Astrocyte of the spinal cord (primary cell): ENCODE data around the gene HECW1.

Experiments used
- DNase-seq: peaks from one replicate; pipeline ENCODE4 v3.0.0; 2011; ENCODE audit warnings: low read depth, low spot score
- H3K4me3 ChIP-seq: 2 replicates; pipeline ENCODE4 v1.5.1; 2011; ENCODE audit warnings: low read depth, mild to moderate bottlenecking, low read length, moderate library complexity
- CTCF ChIP-seq: IDR thresholded peaks from 2 replicates; pipeline ENCODE4 v1.5.1; 2012; ENCODE audit warnings: low read depth, mild to moderate bottlenecking, low read length, inconsistent platforms
- in situ Hi-C: cut with HindIII; loops from 2 replicates; pipeline ENCODE4 v1.10.0; 2017; ENCODE audit warnings: low sequenced_read_pairs

HECW1 gene

GRCh38 chr7:43195768-43196167 is 83.3 kb downstream of the HECW1 start:
- in situ Hi-C loops: no loop called here
- H3K4me3 ChIP-seq: no peak overlapping the region
- no peak for TF ChIP-seq CTCF
- DNase-seq: no peak

DNA sequence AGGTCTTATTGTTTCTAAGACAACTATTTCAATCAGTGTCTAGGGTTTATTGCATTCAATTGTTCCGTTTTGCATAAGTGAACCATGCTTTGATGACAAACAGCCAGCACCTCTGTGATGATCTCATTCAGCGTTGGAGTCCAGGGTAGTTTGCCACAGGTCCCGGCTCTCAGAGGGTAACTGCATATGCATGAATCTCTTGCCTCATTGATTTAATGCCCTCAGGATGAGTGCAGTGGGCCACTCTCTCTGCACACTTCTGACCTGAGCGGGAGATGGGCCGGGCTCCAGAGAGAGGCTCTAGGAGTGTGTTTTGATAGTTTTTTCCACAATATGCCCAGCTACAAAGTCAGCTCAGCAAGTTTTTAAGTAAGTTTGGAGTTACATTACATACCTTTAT is 83.9 kb downstream of the HECW1 start:
- TF ChIP-seq CTCF: no peak
- no peak overlapping the region for H3K4me3 ChIP-seq
- peak; percentile 16 for DNase-seq
- in situ Hi-C loops: no loop called here

DNA sequence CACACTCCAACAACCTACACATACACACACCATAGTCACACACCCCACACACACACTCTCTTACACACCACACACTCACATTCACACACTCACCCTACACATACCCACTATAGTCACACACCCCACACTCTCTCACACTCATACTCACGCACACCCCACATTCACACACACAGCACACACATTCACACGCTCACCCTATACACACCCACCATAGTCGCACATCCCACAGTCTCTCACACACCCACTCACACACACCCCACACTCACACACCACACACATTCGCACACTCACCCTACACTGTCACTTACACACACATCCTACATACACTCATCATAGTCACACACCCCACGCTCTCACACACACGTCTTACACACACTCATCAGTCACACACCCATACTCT is 85.6 kb downstream of the HECW1 start:
- no peak for TF ChIP-seq CTCF
- no peak overlapping the region for H3K4me3 ChIP-seq
- in situ Hi-C loops: no loop called here
- DNase-seq: no peak

GRCh38 chr7:43198599-43199090 is 86.2 kb downstream of the HECW1 start:
- in situ Hi-C loops: no loop called here
- TF ChIP-seq CTCF: no peak
- no peak overlapping the region for H3K4me3 ChIP-seq
- no peak for DNase-seq

DNA sequence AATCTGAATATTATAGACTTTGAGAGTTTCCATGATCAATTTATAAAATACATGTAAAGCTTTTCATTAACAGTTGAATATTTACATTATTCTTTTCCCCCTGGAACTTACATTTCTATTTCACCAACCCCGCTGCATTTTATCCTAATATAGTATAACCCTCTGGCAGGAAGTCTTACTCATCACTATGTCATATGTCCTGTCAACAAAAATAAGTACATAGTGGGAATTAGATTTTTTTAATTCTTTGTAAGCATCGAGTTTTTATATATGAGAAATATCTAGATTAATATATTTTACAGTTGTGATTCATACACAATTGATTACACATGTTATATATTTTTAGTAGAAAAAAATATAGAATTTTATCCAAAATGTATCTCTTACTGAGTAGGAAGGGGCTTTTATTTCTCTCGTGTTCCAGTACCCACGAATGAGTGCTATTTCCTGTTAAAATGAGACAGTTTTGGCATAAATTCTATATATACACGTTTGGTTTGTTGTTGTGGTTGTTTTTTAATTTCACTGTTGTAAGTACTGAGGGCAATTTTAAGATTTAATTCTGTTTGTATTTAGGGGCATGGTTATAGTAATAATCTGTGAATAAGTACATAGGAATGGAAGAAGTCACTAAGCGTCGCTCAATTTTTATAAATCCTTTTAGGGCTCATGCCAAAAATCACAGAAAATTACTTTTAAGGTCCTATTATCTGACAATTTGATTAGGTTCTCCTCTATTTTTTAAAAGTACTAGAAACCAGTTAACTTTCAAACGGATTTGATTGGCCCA is 87.1 kb downstream of the HECW1 start:
- no peak overlapping the region for H3K4me3 ChIP-seq
- peak; percentile 55 for DNase-seq
- in situ Hi-C loops: no loop called here
- TF ChIP-seq CTCF: no peak

GRCh38 chr7:43201912-43202311 is 89.5 kb downstream of the HECW1 start:
- no peak overlapping the region for H3K4me3 ChIP-seq
- in situ Hi-C loops: no loop called here
- no peak for TF ChIP-seq CTCF
- peak; percentile 25 for DNase-seq
